K562 (cell line): ENCODE measurements around the gene PYCR2. TPM values are rescaled to one million over a fixed set of nuclear protein-coding genes. Genes with fewer than 3 reads are reported as not detected.

ENCODE experiments used
- ATAC-seq: fragments of 200-7000 bp; cut with Tn5 transposase; 3 replicates; pipeline ENCODE4 v1.9.1; 2020; ENCODE audit warnings: moderate library complexity
- BruUV-seq: library from RNA; stranded (reverse); fragments of 400-500 nt; replicated peaks from 2 replicates; lab custom pipeline; 2021; lab: Mats Ljungman, UMichigan
- CTCF ChIA-PET: fragments of 300-600 bp; formaldehyde crosslinking; extraction: SDS; loops from one replicate; lab custom pipeline; 2021; ENCODE audit warnings: low intra/inter-chr PET ratio; lab: Yijun Ruan, JAX
- POLR2A ChIA-PET: fragments of 300-600, 350-650 bp; sonication (Branson Sonifier 250); formaldehyde crosslinking; extraction: SDS; loops from one replicate; lab custom pipeline; 2021; ENCODE audit warnings: antibody characterized with exemption, inconsistent platforms; lab: Yijun Ruan, JAX
- DNase-seq, 4 experiments: peaks; one replicate each; pipeline versions ENCODE4 v3.0.0 to v3.0.0-alpha.2; 2011 to 2018; ENCODE audit warnings: low spot score in 3 of 4, mixed read lengths in 3 of 4; ENCODE audit errors: extremely low read depth in 1 of 4
- FAIRE-seq: peaks from 2 replicates; lab custom pipeline; 2011; peaks lifted over from hg19 to GRCh38; lab: Jason Lieb, UNC
- H2AFZ ChIP-seq: 2 replicates; pipeline ENCODE4 v1.6.0; 2011; ENCODE audit warnings: low read depth, low read length, control low read depth, inconsistent platforms
- H3K27ac ChIP-seq: fragments of 200-600 bp; 3 replicates; pipeline ENCODE4 v1.8.0; 2011; ENCODE audit warnings: low read depth, mild to moderate bottlenecking, control low read depth, inconsistent platforms, low read length, moderate library complexity, mixed read lengths; ENCODE audit errors: extremely low read depth
- H3K27me3 ChIP-seq, 2 experiments: fragments of 300-600 bp in 1 of 2; 2 replicates in 1 of 2; 3 replicates in 1 of 2; pipeline versions ENCODE4 v1.6.0 to v1.8.0; 2011; ENCODE audit warnings: inconsistent platforms in 2 of 2, low read length in 2 of 2, mild to moderate bottlenecking in 1 of 2, mixed read lengths in 1 of 2, moderate library complexity in 1 of 2; ENCODE audit not compliant: control insufficient read depth in 2 of 2, insufficient read depth in 2 of 2
- H3K36me3 ChIP-seq: fragments of 300-600 bp; 3 replicates; pipeline ENCODE4 v1.8.0; 2011; ENCODE audit warnings: mild to moderate bottlenecking, low read length, inconsistent platforms; ENCODE audit not compliant: control insufficient read depth, insufficient read depth
- H3K4me1 ChIP-seq, 2 experiments: fragments of 200-600 bp in 1 of 2; replicated peaks in 1 of 2; 2 replicates in 1 of 2; 3 replicates in 1 of 2; pipeline versions ENCODE4 v1.5.1 to v1.8.0; 2011; ENCODE audit warnings: inconsistent platforms in 2 of 2, low read length in 2 of 2, mild to moderate bottlenecking in 1 of 2, mixed read lengths in 1 of 2, moderate library complexity in 1 of 2; ENCODE audit not compliant: control insufficient read depth in 2 of 2, insufficient read depth in 2 of 2
- H3K4me2 ChIP-seq: 2 replicates; pipeline ENCODE4 v1.6.1; 2011; ENCODE audit warnings: low read length, control low read depth, inconsistent platforms, mixed read lengths; ENCODE audit not compliant: insufficient read depth
- H3K4me3 ChIP-seq: fragments of 200-600 bp; sonication (generic), shearing (Covaris generic); 2 replicates; pipeline ENCODE4 v1.5.1; 2016; ENCODE audit warnings: control low read depth, inconsistent platforms
- H3K79me2 ChIP-seq: fragments of 200-600 bp; 3 replicates; pipeline ENCODE4 v1.8.0; 2011; ENCODE audit warnings: low read length, inconsistent platforms; ENCODE audit not compliant: control insufficient read depth, insufficient read depth
- H3K9ac ChIP-seq, 2 experiments: 2 replicates each; pipeline versions ENCODE4 v1.6.0 to v1.6.1; 2011; ENCODE audit warnings: low read depth in 2 of 2, low read length in 2 of 2, control low read depth in 1 of 2, inconsistent platforms in 1 of 2, mild to moderate bottlenecking in 1 of 2, mixed read lengths in 1 of 2; ENCODE audit not compliant: insufficient read depth in 1 of 2
- H3K9me1 ChIP-seq: one replicate; pipeline ENCODE4 v1.6.0; 2011; ENCODE audit warnings: inconsistent platforms, mild to moderate bottlenecking, low read length, moderate library complexity; ENCODE audit not compliant: control insufficient read depth, insufficient read depth
- H3K9me3 ChIP-seq: replicated peaks from 2 replicates; pipeline ENCODE4 v1.5.1; 2011; ENCODE audit warnings: low read depth, low read length, inconsistent platforms; ENCODE audit not compliant: control insufficient read depth, insufficient read depth
- H4K20me1 ChIP-seq: replicated peaks from 2 replicates; pipeline ENCODE4 v1.6.1; 2011; ENCODE audit warnings: low read length, inconsistent platforms, mixed read lengths; ENCODE audit not compliant: control insufficient read depth, insufficient read depth
- ARID4B ChIP-seq: sonication (generic); formaldehyde crosslinking; IDR thresholded peaks from 2 replicates; pipeline ENCODE4 v1.8.0; 2022; ENCODE audit warnings: mild to moderate bottlenecking, missing genetic modification reagents
- CBFA2T2 ChIP-seq: fragments of 450-650 bp; conservative IDR thresholded peaks from 2 replicates; pipeline ENCODE4 v1.6.1; 2017; ENCODE audit warnings: mild to moderate bottlenecking
- CTBP1 ChIP-seq: fragments of 450-650 bp; IDR thresholded peaks from 2 replicates; pipeline ENCODE4 v1.6.1; 2016; ENCODE audit warnings: borderline replicate concordance
- HIVEP1 ChIP-seq: fragments of 250-450 bp; sonication (Bioruptor Pico); IDR thresholded peaks from 2 replicates; pipeline ENCODE4 v1.4.0; 2020; ENCODE audit warnings: mild to moderate bottlenecking
- HNRNPLL ChIP-seq: fragments of 200-400 bp; formaldehyde crosslinking; IDR thresholded peaks from 2 replicates; pipeline ENCODE4 v1.6.1; 2017; ENCODE audit warnings: low read length, low read depth, mild to moderate bottlenecking; ENCODE audit not compliant: poor library complexity, severe bottlenecking
- NFATC3 ChIP-seq: fragments of 450-650 bp; IDR thresholded peaks from 2 replicates; pipeline ENCODE4 v1.6.1; 2017; ENCODE audit warnings: mild to moderate bottlenecking
- PHF20 ChIP-seq: fragments of 450-650 bp; IDR thresholded peaks from 2 replicates; pipeline ENCODE4 v1.6.1; 2018; ENCODE audit not compliant: partially characterized antibody
- SAFB ChIP-seq: fragments of 200-400 bp; formaldehyde crosslinking; IDR thresholded peaks from 2 replicates; pipeline ENCODE4 v1.6.1; 2017; ENCODE audit warnings: low read depth, low read length, borderline replicate concordance
- SIRT6 ChIP-seq: IDR thresholded peaks from one replicate; pipeline ENCODE4 v1.6.1; 2012; ENCODE audit warnings: low read depth, mild to moderate bottlenecking, control low read depth, inconsistent platforms, low read length, moderate library complexity
- UBTF ChIP-seq, 2 experiments: IDR thresholded peaks; 2 replicates each; pipeline ENCODE4 v1.6.1; 2012; ENCODE audit warnings: improper control_type of control experiment in 2 of 2, low read depth in 2 of 2, low read length in 2 of 2, borderline replicate concordance in 1 of 2
- USF1 ChIP-seq: sonication (generic); formaldehyde crosslinking; IDR thresholded peaks from 2 replicates; pipeline ENCODE4 v1.9.0; 2022; ENCODE audit warnings: mild to moderate bottlenecking, missing genetic modification reagents
- ZNF12 ChIP-seq: sonication (generic); formaldehyde crosslinking; IDR thresholded peaks from 2 replicates; pipeline ENCODE4 v1.4.0; 2020; ENCODE audit warnings: mild to moderate bottlenecking, missing genetic modification reagents
- ZNF174 ChIP-seq: fragments of 250-450 bp; sonication (Bioruptor Pico); IDR thresholded peaks from 2 replicates; pipeline ENCODE4 v1.4.0; 2020; ENCODE audit warnings: mild to moderate bottlenecking
- ZNF764 ChIP-seq: fragments of 250-450 bp; sonication (Bioruptor Pico); IDR thresholded peaks from 2 replicates; pipeline ENCODE4 v1.4.0; 2020; ENCODE audit warnings: low read depth, mild to moderate bottlenecking, moderate library complexity
- ZSCAN29 ChIP-seq: fragments of 450-650 bp; IDR thresholded peaks from 2 replicates; pipeline ENCODE4 v1.6.1; 2017
- WGBS: fragments of 100-300 bp; shearing (Covaris generic); methylation state at CpG from one replicate; pipeline ENCODE4 v1.1.6; 2016; ENCODE audit warnings: low coverage, mixed read lengths; ENCODE audit not compliant: insufficient coverage; ENCODE audit errors: missing lambda C conversion rate; 5-methylcytosine and 5-hydroxymethylcytosine counted together
- in situ Hi-C: fragments of 300-500 bp; cut with MboI; formaldehyde crosslinking; loops from 4 replicates; pipeline ENCODE4 v1.15.0; 2018; ENCODE audit warnings: inconsistent platforms, mixed read lengths
- intact Hi-C: fragments of 100-400 bp; cut with micrococcal nuclease; formaldehyde crosslinking; loops from 2 replicates; pipeline ENCODE4 v1.14.2; 2022
- polyA plus RNA-seq, 8 experiments: library from polyadenylated mRNA; depleted of rRNA in 4 of 8; stranded (reverse) in 5 of 8; unstranded in 3 of 8; fragments of >200 nt; fragmentation: Nextera tagmentation in 2 of 8; fragmentation: Illumina TruSeq in 1 of 8; extraction: Ambion mirVana in 2 of 8; extraction: Trizol in 1 of 8; gene quantifications; 2 replicates each; pipeline versions ENCODE4 v1.2.1 to v1.2.3, GENCODE V29; 2011 to 2014; ENCODE audit warnings: inconsistent platforms in 1 of 8, missing spikeins in 1 of 8
- total RNA-seq, 7 experiments: library from RNA; depleted of rRNA in 6 of 7; stranded (reverse); fragments of >200 nt in 6 of 7; fragmentation: Illumina TruSeq in 2 of 7; extraction: Trizol in 2 of 7; gene quantifications; 2 replicates each; pipeline versions ENCODE4 v1.2.1 to v1.2.3, GENCODE V29; 2011 to 2021; ENCODE audit warnings: low replicate concordance in 1 of 7

Gene PYCR2
- total and polyA plus RNA-seq, 9 of the 15 experiments (the other 6 are each of a cell fraction or from before 2014, with no cell fraction given): 5.5 to 219 (median 127) TPM

- no peaks in the 10 kb centered on the region for H3K27me3 ChIP-seq
- POLR2A ChIA-PET: interaction anchor here (0.6 to 1.4 kb wide), 3 partner anchors 16 to 212 kb away, joined by 3 to 7 read pairs (median 3); no protein-coding TSS in a partner anchor
- no peaks in the 10 kb centered on the region for H3K36me3 ChIP-seq
- no peaks in the 10 kb centered on the region for H3K9me3 ChIP-seq
- H3K4me1 ChIP-seq: peaks cover 7 to 23% of the 10 kb centered on the region in 2 experiments; a peak in 4 of 5 replicates
- in situ Hi-C loops: no loop called here
- peak within 1 kb of the TSS; percentile 0; the same call in 1 of the 2 replicates for H2AFZ ChIP-seq
- H3K27ac ChIP-seq: no peak within 1 kb of the TSS
- peak; percentile 80 for FAIRE-seq
- H3K9me1 ChIP-seq: no peaks in the 10 kb centered on the region
- H3K4me3 ChIP-seq: no peak within 1 kb of the TSS
- ATAC-seq: peak; percentile 40
- H3K9ac ChIP-seq: peak within 1 kb of the TSS in 1 of 2 experiments; percentile 71; a peak in 2 of 4 replicates
- intact Hi-C loops: no loop called here
- no TSS peak for BruUV-seq
- WGBS: 24% methylated on average over 6 of the region's 6 CpGs
- DNase-seq: peak in 2 of 4 experiments; percentile 27 to 46
- no peaks in the 10 kb centered on the region for H3K79me2 ChIP-seq
- no peaks in the 10 kb centered on the region for H4K20me1 ChIP-seq
- CTCF ChIA-PET: no interaction called here
- H3K4me2 ChIP-seq: no peak within 1 kb of the TSS
- TF ChIP-seq HNRNPLL: no peak
- no peak for TF ChIP-seq NFATC3
- TF ChIP-seq ZNF764 (CRISPR knock-in tag): no peak
- no peak for TF ChIP-seq ZNF12 (CRISPR knock-in tag)
- no peak for TF ChIP-seq ARID4B (CRISPR knock-in tag)
- TF ChIP-seq ZNF174: no peak
- TF ChIP-seq USF1 (CRISPR knock-in tag): peak; percentile 88
- peak; percentile 84 for TF ChIP-seq CBFA2T2
- no peak for TF ChIP-seq UBTF (IDR thresholded peaks at IDR 0.05; ENCODE audit: borderline replicate concordance in 1 of 2, low read depth in 2 of 2, low read length in 2 of 2)
- no peak for TF ChIP-seq SIRT6
- no peak for TF ChIP-seq HIVEP1 (CRISPR knock-in tag)
- no peak for TF ChIP-seq CTBP1
- no peak for TF ChIP-seq PHF20
- no peak for TF ChIP-seq SAFB
- TF ChIP-seq ZSCAN29: no peak
Measured at GRCh38 chr1:225941187-225941941, 17.3 kb upstream of the PYCR2 start, which contains the start of gene LEFTY2. Gene LEFTY2, minus strand, starts transcription at chr1:225941220. Its CDS starts 80 bp downstream, at chr1:225941140.
